Measurements from ENCODE around the gene ZBTB24.

The ZBTB24 gene

DNA sequence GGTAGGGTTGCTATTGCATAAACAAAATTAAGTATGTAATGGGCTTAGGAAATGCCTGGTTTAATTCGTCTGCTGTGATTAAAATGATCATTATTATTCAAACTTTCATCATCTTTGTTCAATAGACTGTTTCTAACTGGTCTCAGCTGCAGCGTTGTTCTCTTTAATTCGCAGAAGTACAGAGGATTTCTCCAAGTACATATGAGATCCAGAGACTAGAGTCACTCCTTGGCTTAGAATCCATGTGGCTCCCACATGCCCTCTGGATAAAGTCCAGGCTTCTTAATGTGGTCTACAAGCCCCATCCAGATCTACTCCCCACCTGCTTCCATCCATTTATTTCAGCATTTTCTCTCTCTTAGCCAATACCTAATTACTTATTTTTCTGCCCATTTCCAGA is 1.1 kb upstream of the ZBTB24 start:
- TF ChIP-seq, protein P1, sequence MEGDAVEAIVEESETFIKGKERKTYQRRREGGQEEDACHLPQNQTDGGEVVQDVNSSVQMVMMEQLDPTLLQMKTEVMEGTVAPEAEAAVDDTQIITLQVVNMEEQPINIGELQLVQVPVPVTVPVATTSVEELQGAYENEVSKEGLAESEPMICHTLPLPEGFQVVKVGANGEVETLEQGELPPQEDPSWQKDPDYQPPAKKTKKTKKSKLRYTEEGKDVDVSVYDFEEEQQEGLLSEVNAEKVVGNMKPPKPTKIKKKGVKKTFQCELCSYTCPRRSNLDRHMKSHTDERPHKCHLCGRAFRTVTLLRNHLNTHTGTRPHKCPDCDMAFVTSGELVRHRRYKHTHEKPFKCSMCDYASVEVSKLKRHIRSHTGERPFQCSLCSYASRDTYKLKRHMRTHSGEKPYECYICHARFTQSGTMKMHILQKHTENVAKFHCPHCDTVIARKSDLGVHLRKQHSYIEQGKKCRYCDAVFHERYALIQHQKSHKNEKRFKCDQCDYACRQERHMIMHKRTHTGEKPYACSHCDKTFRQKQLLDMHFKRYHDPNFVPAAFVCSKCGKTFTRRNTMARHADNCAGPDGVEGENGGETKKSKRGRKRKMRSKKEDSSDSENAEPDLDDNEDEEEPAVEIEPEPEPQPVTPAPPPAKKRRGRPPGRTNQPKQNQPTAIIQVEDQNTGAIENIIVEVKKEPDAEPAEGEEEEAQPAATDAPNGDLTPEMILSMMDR (IDR thresholded peaks at IDR 0.05; ENCODE audit: low read depth, low read length), result no peak
- H3K4me3 ChIP-seq (ENCODE audit: low read depth, low read length), result no peak overlapping the region

DNA sequence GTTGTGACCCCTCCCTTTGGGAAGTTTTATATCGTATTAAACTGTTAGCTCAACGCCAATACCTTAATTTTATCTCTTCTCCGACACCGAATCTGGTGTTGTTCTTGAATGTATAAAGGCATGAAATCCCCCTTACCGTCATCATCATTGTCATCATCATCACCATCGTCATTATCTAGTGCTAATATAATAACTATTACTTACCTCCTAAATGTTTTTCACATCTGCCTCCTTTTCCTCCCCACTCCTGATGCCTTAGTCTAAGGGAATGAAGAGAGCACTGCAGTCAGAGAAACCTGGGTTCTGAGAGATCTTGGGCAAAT is 677 bp upstream of the ZBTB24 start:
- H3K4me3 ChIP-seq (ENCODE audit: low read depth, low read length), result peak overlapping the region; percentile 53
- TF ChIP-seq, protein P1 (IDR thresholded peaks at IDR 0.05; ENCODE audit: low read depth, low read length), result no peak

DNA sequence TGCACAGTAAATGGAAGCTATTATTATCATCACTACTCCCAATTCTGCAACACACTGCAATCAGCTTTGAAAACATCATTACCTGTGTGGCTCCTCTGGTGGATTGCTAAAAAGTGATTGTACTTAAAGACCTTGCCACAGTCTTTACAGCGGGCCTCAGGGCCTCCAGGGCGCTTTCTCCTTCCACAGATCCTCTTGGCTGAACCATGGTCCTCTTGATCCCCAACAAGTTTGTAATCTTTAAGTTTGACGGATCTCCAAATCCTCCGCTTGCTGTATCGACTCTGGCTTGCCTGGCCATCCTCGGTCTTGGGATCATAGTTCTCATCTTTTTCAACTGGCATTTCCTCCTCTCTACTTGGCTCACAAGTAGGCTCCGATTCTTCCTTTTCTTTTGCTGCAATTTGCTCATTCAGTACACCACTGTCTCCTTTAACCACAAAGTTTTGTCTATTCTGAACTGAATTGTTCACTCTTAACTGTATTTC is 2.0 kb downstream of the ZBTB24 start:
- TF ChIP-seq, protein P1 (IDR thresholded peaks at IDR 0.05; ENCODE audit: low read depth, low read length), result no peak
- H3K4me3 ChIP-seq (ENCODE audit: low read depth, low read length), result no peak overlapping the region

DNA sequence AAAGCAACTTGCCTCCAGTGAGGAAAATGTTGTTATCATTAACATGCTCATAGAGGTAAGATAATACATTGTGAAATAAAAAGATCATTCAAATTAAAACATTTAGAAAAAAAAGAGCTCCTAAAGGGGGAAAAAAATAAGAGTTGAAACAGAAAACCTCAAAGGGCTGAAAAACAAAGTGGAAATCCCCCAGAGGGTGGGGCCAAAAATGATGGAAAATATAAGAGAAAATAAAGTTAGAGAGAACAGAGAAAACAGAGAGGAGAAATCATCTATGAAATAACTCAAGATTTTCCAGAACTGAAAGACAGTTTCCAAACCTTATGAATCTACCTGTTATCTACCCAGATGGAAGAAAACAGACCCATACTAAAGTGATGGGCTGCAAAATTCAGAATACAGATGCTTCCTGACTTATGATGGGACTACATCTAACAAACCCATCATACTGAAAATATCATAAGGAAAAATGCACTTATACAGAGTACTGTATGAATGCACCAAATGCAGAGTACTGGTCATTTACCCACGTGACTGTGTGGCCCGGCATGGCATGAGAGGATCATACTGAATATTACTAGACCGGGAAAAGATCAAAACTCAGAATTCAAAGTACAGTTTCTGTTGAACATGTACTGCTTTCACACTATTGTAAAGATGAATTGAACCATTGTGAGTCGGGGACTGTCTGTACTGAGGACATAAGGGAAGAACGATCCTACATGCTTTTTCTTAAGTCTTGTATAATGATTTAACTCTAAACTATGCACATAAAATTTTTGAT is 4.0 kb downstream of the ZBTB24 start:
- TF ChIP-seq, protein P1 (IDR thresholded peaks at IDR 0.05; ENCODE audit: low read depth, low read length), result no peak
- no peak overlapping the region for H3K4me3 ChIP-seq (ENCODE audit: low read depth, low read length)

DNA sequence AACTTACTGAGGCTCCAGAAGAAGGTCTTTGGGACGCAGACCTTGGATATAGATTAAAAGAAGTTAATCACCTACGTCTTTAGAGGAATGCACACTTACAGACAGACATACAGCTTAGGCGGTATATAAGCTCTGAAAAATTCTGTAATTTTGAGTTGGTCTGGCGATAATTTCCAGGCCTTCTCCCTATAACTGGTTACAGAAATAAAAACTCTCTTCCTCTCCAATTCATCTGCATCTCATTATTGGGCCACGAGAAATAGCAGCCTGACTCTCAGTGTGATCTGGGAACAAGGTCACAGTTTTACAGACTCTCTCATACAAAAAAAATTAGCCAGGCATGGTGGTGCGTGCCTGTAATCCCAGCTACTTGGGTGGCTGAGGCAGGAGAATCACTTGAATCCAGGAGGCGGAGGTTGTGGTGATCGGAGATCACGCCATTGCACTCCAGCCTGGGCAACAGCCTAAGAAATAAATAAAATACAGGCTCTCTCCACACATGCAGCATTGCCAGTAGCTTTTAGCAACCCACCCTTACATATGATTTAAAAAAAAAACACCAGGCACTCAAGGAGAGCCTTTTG is 4.7 kb downstream of the ZBTB24 start:
- H3K4me3 ChIP-seq (ENCODE audit: low read depth, low read length), result no peak overlapping the region
- TF ChIP-seq, protein P1 (IDR thresholded peaks at IDR 0.05; ENCODE audit: low read depth, low read length), result no peak

DNA sequence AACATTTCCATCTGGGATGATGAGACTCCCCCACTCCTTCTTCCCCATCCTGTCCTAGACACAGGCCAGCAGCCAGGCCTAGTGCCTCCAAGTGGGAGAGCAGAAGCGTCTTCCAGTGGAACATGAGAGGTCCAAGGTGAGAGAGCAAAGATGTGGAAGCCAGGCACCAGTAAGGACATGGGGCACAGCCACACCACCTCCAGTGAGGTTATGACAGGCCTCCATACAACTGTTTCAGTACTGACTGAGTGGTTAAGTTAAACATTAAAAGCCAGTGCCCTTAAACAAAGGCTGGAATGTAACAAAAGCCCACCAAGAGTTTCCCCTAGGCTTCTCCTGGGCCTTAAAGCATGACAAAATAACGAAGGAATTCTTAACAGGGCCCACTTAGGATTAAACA is 5.3 kb downstream of the ZBTB24 start:
- no peak overlapping the region for H3K4me3 ChIP-seq (ENCODE audit: low read depth, low read length)
- TF ChIP-seq, protein P1 (IDR thresholded peaks at IDR 0.05; ENCODE audit: low read depth, low read length), result no peak

DNA sequence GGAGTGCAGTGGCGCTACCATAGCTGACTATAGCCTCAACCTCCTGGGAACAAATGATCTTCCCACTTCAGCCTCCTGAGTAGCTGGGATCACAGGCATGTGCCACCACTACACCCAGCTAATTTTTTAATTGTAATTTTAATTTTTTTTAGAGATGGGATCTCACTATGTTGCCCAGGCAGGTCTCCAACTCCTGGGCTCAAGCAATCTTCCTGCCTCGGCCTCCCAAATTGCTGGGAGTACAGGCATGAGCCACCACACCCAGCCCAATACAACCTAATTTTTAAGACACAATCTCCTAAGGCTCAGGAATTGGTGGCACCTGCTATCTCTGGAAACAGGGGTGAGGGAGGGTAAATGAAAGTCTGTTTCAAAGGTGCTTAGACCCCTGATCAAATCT is 5.8 kb downstream of the ZBTB24 start:
- TF ChIP-seq, protein P1 (IDR thresholded peaks at IDR 0.05; ENCODE audit: low read depth, low read length), result no peak
- no peak overlapping the region for H3K4me3 ChIP-seq (ENCODE audit: low read depth, low read length)

All from WI38 (cell line).